Lung (tissue), 12 donors: ENCODE measurements around the gene GNPTAB. TPM values are rescaled to one million over a fixed set of nuclear protein-coding genes. Genes with fewer than 3 reads are reported as not detected.

Source experiments
- ATAC-seq: fragments of 200-7000 bp; cut with Tn5 transposase; one replicate; pipeline ENCODE4 v1.9.1; 2020; ENCODE audit warnings: moderate number of reproducible peaks; ENCODE audit not compliant: insufficient read depth, low FRiP score
- DNase-seq, 3 donors: peaks; one replicate each; pipeline ENCODE4 v3.0.0-alpha.2; 2013 to 2017
- H3K27ac ChIP-seq, 2 donors: one replicate each; pipeline ENCODE4 v1.5.1; 2013; ENCODE audit warnings: mild to moderate bottlenecking in 2 of 2, moderate library complexity in 2 of 2, control low read depth in 1 of 2, inconsistent platforms in 1 of 2, low read depth in 1 of 2, low read length in 1 of 2
- H3K27me3 ChIP-seq, 3 donors: one replicate each; pipeline ENCODE4 v1.5.1; 2013; ENCODE audit warnings: low read length in 2 of 3; ENCODE audit not compliant: control insufficient read depth in 3 of 3, insufficient read depth in 3 of 3
- H3K36me3 ChIP-seq, 4 donors: one replicate each; pipeline ENCODE4 v1.5.1; 2013; ENCODE audit warnings: low read length in 4 of 4, mild to moderate bottlenecking in 1 of 4, moderate library complexity in 1 of 4; ENCODE audit not compliant: control insufficient read depth in 4 of 4, insufficient read depth in 4 of 4
- H3K4me1 ChIP-seq, 5 donors: one replicate each; pipeline ENCODE4 v1.5.1; 2013; ENCODE audit warnings: low read length in 5 of 5, mild to moderate bottlenecking in 2 of 5, moderate library complexity in 1 of 5; ENCODE audit not compliant: control insufficient read depth in 5 of 5, insufficient read depth in 5 of 5
- H3K4me3 ChIP-seq: one replicate; pipeline ENCODE4 v1.5.1; 2013; ENCODE audit warnings: mild to moderate bottlenecking, control low read depth, moderate library complexity
- H3K9ac ChIP-seq, 2 donors: one replicate each; pipeline ENCODE4 v1.5.1; 2013; ENCODE audit warnings: low read length in 2 of 2, control low read depth in 1 of 2; ENCODE audit not compliant: insufficient read depth in 1 of 2
- H3K9me3 ChIP-seq, 4 donors: one replicate each; pipeline ENCODE4 v1.5.1; 2013; ENCODE audit warnings: low read length in 3 of 4, mild to moderate bottlenecking in 1 of 4, moderate library complexity in 1 of 4; ENCODE audit not compliant: control insufficient read depth in 4 of 4, insufficient read depth in 3 of 4
- WGBS, 2 donors: extraction: QIAGEN DNeasy Blood & Tissue Kit; methylation state at CpG; one replicate each; pipeline ENCODE4 v1.1.7; 2013; 5-methylcytosine and 5-hydroxymethylcytosine counted together
- polyA plus RNA-seq, 2 donors: library from polyadenylated mRNA; stranded (reverse); fragments of 200-250 nt; gene quantifications; one replicate each; pipeline ENCODE4 v1.2.1, GENCODE V29; 2013
- total RNA-seq, 2 donors: library from RNA; depleted of rRNA in 1 of 2; stranded (reverse); fragments of >200 nt in 1 of 2; gene quantifications; one replicate each; pipeline ENCODE4 v1.2.1, GENCODE V29; 2014 to 2021
- TF ChIP-seq, protein P1 (sequence below): IDR thresholded peaks from 2 replicates; pipeline ENCODE4 v1.5.1; 2012; ENCODE audit warnings: mild to moderate bottlenecking; ENCODE audit errors: control extremely low read depth, extremely low read depth
- donor health status: control.
- donor health status: control.
- donor health status: Bipolar disorder and iron deficiency.
- donor health status: healthy.
- donor health status: DM: yes; HTN: yes; CAD: no.

The GNPTAB gene
- total and polyA plus RNA-seq, 4 donors = 14.8 to 74.3 (median 39.9) TPM

DNA sequence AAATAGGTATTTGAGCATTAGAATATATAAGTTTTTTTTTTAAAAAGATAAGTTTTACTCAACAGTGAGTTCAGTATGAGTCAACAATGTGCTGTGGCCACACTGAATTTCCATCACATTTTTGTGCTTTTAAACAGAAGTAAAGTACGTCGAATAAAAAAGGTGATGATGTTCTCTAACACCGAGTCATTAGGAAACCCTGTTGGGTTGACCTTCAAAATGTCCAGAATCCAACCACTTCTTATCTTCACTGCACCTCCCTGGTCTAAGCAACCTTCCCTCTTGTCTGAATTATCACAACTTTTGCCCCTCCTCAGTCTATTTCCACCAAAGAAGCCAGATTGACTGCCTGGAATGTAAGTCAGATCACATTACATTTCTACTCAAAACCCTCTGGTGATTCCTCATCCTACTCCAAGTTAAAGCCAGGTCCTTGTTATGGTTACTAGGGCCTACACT, 48.5 kb downstream of the GNPTAB start:
- no peak for DNase-seq
- WGBS, 2 donors = 89 to 90% methylated on average over 3 of the region's 3 CpGs
- Histone ChIP-seq H3K36me3 (peaks cover 0 to 12% (median 1%) of the 10 kb centered on the region in 4 donors), H3K27me3 (no peaks in the 10 kb centered on the region), H3K27ac (no peak overlapping the region), H3K4me1 (no peaks in the 10 kb centered on the region), H3K9me3 (no peaks in the 10 kb centered on the region), H3K9ac (no peak overlapping the region), H3K4me3 (no peak overlapping the region)
- ATAC-seq = no peak
- TF ChIP-seq, protein P1, sequence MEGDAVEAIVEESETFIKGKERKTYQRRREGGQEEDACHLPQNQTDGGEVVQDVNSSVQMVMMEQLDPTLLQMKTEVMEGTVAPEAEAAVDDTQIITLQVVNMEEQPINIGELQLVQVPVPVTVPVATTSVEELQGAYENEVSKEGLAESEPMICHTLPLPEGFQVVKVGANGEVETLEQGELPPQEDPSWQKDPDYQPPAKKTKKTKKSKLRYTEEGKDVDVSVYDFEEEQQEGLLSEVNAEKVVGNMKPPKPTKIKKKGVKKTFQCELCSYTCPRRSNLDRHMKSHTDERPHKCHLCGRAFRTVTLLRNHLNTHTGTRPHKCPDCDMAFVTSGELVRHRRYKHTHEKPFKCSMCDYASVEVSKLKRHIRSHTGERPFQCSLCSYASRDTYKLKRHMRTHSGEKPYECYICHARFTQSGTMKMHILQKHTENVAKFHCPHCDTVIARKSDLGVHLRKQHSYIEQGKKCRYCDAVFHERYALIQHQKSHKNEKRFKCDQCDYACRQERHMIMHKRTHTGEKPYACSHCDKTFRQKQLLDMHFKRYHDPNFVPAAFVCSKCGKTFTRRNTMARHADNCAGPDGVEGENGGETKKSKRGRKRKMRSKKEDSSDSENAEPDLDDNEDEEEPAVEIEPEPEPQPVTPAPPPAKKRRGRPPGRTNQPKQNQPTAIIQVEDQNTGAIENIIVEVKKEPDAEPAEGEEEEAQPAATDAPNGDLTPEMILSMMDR = no peak

DNA sequence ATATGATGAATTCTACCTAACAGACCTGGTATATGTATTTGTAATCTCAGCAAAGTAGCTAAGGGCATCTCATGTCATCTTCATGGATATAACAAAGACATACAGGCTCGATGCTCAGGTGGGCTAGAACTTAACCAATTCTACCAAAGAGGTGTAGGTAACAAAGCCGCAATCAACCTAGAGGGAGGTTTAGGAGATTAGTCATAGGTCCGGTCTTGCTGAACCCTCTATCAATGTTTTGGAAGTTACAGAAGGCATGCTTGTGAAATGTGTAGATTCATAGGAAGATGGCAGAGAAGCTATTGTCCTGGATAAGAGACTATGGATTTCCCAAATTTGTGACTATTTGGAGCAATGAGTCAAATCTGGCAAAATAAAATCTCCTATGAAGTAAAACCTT, 48.9 kb downstream of the GNPTAB start:
- no peaks in the 10 kb centered on the region for H3K27me3 ChIP-seq
- H3K36me3 ChIP-seq = peaks cover 0 to 14% (median 1%) of the 10 kb centered on the region in 4 donors
- 89 to 94% methylated on average over 3 of the region's 3 CpGs for WGBS, 2 donors
- no peak overlapping the region for H3K27ac ChIP-seq
- no peak for DNase-seq
- no peaks in the 10 kb centered on the region for H3K9me3 ChIP-seq
- no peak overlapping the region for H3K9ac ChIP-seq
- ATAC-seq = no peak
- no peak overlapping the region for H3K4me3 ChIP-seq
- TF ChIP-seq, protein P1 = no peak
- H3K4me1 ChIP-seq = no peaks in the 10 kb centered on the region

- TF ChIP-seq, protein P1 = no peak
Observed at GRCh38 chr12:101780599-101780998, 50.2 kb downstream of the GNPTAB start.

GRCh38 chr12:101779626-101780025, 51.1 kb downstream of the GNPTAB start:
- 88 to 90% methylated on average over 6 of the region's 6 CpGs for WGBS, 2 donors
- ATAC-seq = no peak

More at GRCh38 chr12:101780599-101780998, 50.2 kb downstream of the GNPTAB start:
- ATAC-seq = no peak
- no peak overlapping the region for H3K27ac ChIP-seq
- H3K4me3 ChIP-seq = no peak overlapping the region
- H3K9me3 ChIP-seq = no peaks in the 10 kb centered on the region
- no peak for DNase-seq
- peaks cover 0 to 15% (median 1%) of the 10 kb centered on the region in 4 donors for H3K36me3 ChIP-seq
- no peak overlapping the region for H3K9ac ChIP-seq
- no peaks in the 10 kb centered on the region for H3K27me3 ChIP-seq
- 28 to 79% methylated on average over 2 of the region's 2 CpGs for WGBS, 2 donors
- H3K4me1 ChIP-seq = no peaks in the 10 kb centered on the region

More at GRCh38 chr12:101779626-101780025, 51.1 kb downstream of the GNPTAB start:
- no peaks in the 10 kb centered on the region for H3K9me3 ChIP-seq
- no peak overlapping the region for H3K9ac ChIP-seq
- DNase-seq = no peak
- no peaks in the 10 kb centered on the region for H3K27me3 ChIP-seq
- peaks cover 0 to 9% (median 1%) of the 10 kb centered on the region in 4 donors for H3K36me3 ChIP-seq
- TF ChIP-seq, protein P1 = no peak
- H3K27ac ChIP-seq = no peak overlapping the region
- H3K4me1 ChIP-seq = no peaks in the 10 kb centered on the region
- no peak overlapping the region for H3K4me3 ChIP-seq
